Activated CD8-positive, alpha-beta memory T cell treated with anti-CD3 and anti-CD28 coated beads for 4 hours (primary cell): ENCODE results near the gene MAN1C1.
"Not testable (repeated sequence)": the region's sequence is repeated elsewhere in the genome, so short reads cannot be mapped to it uniquely, and the experiment has no call there.

Experiments used
- DNase-seq, 2 donors: peaks; one replicate each; pipeline ENCODE4 v3.0.0-alpha.2; 2020; ENCODE audit warnings: low read depth in 2 of 2

MAN1C1 gene

DNA sequence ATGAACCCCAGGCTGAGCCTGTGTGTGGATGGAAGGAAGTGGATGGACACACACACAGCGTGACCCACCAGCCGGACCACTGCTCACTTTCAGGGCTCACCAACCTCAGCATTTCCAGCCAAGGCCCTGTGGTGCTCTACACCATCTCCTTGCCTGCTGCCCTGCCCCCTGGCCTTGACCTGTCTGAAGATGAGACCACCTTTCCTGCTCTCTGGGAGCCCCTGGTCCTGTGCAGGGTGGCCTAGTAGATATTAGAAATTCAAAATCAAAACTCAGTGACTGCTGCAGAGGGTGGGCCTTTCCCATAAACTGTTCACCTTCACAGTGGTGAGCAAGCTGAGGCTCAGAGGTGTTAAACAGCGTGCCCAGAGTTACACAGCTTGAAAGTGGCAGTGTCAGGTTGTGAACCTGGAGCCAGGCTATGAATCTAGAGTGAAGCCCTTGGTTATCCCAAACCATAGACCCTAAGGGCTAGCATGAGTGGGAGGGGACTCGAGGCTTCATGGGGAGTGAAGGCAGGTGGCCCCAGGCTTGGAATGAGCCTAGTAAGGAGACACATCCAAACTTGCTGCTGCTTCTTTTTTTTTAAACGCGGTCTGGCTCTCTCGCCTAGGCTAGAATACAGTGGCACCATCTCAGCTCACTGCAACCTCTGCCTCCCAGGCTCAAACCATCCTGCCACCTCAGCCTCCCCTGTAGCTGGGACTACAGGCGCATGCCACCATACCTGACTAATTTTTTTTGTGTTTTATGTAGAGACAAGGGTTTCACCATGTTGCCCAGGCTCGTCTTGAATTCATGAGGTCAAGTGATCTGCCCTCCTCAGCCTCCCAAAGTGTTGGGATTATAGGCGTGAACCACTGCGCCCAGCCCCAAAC, 41.5 kb downstream of the MAN1C1 start:
- no peak for DNase-seq

DNA sequence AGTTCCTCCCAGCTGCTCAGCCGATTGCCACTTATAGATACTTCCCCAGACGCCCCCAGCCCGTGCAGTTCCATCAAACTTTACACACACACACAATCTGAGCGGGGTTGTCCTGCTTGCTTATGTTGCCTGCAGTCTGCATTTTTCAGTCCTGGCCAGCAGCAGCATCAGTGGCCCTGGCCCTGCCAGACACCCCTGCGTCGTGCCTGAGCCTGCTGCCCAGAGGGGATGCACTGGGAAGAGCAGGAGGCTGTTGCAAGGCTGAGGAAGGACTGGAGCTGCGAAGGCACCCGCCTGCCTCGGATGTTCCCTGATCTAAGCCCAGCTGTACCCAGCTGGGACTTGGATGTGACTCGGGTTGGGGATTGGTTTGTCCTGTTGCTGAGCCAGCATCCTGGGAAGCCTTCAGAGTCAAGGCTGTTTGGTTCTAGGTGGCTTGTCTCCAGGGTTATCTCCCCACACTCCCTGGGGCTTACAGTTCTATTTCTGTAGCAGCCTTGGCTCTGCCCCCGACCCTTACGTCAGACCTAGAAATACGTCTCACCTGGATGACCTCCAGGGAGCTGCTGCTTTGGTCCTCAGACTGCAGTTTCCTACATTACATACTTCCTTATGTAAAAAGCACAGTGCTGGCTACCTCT, 42.3 kb downstream of the MAN1C1 start:
- no peak for DNase-seq

DNA sequence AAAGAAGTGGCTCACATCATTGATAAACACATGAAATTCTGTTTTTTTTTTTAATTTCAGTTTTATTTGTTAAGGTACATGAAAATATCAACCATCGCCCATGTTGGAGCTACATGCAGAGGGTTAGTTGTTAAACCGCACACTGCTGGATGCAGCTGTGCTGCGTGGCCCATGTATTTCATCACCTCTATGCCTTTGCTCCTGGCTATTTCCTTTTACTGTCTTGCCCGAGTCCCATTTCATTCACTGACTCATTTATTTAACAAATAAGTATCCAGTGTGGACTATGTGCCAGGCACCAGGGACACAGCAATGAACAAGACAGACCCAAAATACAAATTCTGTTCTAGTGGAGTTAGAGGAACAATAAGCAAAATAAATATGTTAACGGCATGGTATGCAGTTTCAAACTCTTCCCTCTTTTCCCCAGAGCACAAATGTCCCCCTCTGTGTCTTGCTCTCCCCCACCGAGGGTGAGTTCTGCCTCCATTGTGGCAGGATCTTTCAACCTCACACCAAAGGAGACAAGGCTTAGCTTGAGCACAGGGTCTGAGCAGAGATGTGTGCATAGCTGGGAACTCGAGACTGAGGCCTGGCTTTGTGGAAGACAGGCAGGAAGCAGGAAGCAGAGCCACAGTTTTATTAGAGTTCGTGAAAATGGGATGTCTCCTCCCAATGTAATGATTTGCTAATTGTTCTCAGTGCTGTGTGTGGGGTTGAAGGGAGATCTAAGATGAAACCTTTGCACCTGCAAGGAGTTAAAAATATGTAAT, 44.6 kb downstream of the MAN1C1 start:
- DNase-seq = no peak

DNA sequence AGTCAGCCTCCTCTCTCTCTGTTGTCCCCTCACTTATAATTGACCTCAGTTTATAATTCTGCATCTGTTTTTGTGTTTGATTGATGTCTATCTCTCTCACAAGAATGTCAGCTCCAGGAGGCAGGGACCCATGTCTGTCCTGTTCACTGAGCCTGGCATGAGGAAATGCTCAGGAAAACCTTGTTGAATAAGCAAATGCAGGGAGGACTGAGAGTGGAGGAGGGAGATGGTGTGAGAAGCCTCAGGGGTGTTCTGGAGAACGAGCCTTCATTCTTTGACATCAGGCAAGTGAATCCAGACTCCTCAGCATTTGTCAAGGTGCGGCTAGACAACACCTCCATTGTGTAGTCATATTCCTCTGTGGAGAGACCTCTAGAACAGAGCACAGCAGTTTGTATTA, 45.5 kb downstream of the MAN1C1 start:
- no peak for DNase-seq

DNA sequence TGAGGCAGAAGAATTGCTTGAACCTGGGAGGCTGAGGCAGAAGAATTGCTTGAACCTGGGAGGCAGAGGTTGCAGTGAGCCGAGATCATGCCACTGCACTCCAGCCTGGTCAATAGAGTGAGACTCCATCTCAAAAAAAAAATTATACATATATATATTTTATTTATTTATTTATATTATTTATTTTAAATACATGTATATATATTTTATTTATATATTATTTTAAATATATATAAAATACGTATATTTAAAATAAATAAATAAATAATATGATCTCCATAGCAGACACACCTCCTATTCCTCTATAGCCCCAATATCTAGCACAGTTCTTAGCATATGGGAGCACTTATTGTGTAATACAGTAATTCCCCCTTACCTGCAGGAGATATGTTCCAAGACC, 46.4 kb downstream of the MAN1C1 start:
- DNase-seq = not testable (repeated sequence)

DNA sequence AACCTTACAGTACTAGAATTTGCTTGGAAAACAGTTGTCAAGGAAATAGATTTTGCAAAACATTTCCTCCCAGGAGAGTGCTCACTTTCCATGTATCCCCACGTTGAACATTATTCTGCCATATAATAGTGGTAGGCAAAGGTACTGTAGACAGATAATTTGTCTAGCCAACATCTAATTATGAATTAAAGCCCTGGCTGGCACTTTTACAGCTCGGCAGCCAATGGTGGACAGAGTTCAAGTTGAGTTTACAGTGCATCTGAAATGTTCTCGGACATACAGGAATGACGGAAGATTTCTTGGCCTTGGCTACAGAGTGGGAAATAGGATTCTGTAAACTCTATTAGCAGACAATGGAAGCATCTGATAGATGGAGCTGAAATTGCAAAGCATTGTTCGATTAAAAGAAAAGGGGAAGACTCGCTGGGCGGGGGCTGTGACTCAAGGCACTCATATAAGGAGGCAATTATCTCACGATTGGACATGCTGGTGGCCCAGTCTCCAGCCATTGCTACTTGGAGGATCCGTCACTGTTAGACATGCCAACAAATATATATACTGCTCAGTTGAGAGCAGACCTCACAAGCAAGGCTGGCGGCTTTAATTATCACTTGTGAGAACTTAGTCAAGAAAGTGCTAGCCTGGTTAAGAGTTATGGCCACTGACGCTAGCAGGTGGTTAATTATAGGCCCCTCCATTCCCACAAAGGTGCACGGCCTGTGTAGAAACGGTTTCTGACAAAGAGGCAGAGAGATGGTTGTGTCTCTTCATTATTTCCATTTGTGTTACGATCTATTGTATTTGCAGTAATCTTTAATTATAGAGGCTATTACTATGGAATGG, 48.0 kb downstream of the MAN1C1 start:
- DNase-seq = no peak

DNA sequence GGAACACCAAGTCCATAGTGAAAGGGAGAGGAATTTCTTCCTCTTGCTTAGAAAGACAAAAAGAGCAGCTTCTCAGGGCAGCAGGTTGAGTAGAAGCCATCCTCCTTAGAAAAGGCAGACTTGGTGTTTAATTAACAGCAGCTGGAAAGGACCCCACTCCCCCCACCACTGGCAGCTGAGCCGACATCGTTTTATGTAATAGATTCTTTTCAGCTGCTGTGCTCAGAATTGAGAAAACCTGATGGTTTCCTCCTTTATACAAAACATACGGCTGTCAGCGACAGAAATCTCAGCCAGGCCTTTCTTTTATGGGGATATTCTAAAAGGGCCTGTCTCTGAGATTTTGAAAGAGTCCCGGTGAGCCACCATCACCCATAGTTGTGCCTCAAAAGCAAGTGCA, 49.9 kb downstream of the MAN1C1 start:
- DNase-seq = no peak

DNA sequence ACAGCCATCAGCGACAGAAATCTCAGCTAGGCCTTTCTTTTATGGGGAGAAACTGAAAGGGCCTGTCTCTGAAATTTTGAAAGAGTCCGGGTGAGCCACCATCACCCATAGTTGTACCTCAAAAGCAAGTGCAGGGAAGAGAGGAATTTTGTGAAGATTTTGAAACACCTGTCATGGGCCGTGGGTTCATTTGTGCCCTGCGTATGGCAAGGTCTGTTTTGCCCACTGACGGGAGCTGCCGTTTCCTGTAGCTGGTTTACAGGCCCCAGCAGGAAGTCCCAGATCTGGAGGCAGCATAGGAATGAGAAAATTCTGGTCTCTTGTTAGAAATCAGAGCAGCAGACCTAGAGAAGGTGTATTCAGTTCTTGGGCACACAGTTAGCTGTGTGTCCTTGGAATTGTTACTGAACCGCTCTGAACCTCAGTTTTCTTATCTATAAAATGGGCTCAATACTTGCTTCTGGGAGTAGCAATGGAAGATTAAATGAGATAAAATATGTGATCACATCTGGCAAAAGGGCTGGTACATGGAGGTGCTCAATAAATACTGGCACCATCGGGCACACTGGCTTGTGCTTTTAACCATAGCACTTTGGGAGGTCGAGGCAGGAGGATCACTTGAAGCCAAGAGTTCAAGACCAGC, 52.5 kb downstream of the MAN1C1 start:
- no peak for DNase-seq

DNA sequence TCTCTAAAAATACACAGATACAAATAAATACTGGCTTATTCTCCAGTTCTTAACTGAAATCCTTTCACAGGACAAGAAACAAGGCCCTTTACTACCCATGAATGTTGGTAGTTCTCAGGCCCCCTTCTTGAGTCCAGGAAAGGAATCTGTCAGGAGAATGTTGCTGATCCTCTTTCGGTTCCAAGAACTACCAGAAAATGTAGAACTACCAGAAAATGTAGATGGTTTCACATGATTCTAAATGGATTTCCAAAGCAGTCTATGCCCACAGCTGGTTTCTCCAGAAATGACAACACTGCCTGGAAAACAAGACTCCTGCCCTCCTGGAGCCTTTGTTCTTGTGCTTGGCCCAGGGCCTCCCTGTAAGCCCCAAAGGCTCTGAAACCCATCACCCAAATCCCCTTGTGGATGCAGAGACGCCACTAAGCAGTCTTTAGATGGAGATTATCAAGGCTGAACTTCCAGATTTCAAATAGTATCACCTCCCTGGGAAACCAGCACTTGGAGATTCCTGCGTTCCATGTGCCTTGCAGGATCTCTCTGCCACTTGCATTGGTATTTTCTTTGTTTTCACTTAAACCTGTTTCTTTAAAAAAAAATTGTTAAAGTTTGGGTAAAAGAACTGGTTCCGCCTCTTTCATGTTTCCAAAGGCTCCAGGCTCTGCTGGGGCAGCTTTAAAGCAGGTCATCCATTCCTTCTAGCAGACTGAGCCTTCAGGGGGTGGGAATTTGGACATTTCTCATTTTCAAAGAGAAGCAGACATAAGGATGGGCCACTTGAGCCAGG, 53.4 kb downstream of the MAN1C1 start:
- DNase-seq = no peak

DNA sequence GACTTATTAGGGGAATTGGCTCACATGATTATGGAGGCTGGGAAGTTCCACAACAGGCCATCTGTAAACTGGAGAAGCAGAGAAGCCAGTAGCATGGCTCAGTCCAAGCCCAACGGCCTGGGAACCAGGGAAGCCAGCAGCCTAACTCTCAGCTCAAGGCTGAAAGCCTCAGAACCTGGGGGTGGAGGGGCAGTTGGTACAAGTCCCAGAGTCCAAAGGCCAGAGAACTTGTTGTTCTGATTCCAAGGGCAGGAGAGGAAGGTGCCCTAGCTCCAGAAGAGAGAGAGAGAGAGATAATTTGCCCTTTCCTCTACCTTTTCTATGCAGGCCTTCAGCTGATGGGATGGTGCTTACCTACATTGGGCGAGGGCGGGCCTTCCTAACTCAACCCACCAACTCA, 55.3 kb downstream of the MAN1C1 start:
- DNase-seq = no peak

DNA sequence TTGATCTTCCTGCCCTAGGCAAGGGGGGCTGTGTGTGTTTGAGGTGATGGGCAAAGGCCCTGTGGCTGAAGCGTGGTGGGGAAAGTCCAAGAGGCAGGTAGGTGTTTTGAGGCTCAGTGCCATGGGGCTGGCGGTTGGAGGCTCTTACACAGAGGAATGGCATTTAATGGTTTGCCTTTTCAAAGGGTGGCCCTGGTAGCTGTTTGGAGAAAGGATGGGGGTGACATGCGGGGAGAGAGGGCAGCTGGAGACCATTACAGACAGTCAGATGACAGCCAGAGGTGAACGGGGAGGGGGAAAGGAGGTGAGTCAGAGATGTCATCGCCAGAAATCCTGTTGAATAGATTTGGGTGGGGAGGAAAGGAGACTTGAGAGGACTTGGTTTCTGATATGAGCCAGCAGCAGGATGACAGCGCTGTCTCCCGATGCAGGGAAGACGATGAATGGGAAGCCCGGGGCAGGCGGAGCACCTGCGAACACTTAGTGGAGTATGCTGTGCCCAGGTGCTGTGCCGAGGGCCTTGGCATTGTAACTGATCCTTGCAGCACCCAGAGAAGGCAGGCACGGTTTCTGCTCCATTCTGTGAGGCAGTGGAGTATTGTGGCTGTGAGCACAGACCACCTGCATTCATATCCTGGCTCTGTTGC, 56.3 kb downstream of the MAN1C1 start:
- DNase-seq = no peak

DNA sequence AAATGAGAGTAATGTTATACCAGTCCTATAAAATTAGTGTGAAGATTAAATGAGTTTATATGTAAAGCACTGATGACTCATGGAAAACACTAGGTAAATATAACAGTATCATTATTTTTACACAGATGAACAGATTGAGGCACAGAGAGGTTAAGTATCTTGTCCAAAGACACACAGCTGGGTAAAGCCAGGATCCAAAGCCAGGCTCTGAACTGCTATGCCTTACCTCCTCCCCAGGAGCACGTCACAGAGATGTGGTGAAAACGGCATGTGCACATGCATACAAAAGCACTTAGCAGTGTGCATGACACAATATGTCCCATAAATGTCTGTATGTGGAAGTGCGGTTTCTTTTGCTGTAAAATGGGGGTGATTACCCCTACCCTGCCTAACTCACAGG, 56.9 kb downstream of the MAN1C1 start:
- no peak for DNase-seq

DNA sequence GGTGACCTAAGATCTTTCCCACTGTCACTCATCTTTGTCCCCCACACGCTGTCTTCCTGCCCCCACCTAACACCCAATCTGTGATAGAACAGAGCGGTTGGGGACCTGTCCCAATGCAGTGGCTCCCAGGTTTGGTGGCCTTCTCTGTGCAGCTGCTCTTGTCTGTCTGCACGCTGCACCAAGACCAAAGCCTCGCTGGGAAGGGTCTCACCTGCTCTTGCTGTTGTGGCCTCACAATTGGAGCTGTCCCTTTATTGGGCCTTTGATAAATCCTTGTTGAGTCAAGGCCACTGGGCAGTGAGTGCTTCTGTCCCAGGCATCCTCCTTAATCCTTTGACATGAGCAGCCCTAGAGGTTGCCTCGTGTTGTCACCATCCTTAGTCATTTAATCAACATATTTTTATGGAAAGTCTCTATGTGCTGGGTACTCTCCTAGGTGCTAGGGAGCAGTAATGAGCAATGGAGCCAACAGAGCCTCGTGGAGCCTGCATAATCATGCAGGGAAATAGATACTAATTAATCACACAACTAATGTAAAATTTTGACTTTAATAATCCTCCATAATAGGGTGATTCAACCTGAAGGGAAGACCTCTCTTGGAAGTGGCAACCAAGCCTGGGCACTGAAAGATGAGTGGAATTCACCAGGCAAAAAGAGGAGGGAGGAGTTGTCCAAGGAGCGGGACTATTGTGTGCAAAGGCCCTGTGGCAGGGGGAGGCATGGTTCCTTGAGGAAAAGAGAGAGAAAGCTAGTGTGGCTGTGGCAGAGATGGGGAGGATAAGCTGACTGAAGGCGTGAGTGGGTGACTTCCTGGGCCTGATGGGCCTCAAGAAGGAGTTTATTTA, 57.6 kb downstream of the MAN1C1 start:
- DNase-seq = no peak

DNA sequence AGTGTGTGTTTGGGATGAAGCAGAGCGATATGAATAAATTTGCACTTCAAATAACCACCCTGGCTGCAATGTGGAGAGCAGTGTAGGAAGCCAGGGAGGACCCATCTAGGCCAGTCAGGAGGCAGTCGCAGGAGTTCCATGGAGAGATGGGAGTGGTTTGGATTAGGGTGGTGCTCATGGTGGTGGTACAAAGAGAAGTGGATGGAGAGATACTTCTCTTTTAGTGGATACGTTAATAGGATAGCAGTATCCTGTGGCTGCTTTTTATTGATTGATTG, 58.2 kb downstream of the MAN1C1 start:
- no peak for DNase-seq

DNA sequence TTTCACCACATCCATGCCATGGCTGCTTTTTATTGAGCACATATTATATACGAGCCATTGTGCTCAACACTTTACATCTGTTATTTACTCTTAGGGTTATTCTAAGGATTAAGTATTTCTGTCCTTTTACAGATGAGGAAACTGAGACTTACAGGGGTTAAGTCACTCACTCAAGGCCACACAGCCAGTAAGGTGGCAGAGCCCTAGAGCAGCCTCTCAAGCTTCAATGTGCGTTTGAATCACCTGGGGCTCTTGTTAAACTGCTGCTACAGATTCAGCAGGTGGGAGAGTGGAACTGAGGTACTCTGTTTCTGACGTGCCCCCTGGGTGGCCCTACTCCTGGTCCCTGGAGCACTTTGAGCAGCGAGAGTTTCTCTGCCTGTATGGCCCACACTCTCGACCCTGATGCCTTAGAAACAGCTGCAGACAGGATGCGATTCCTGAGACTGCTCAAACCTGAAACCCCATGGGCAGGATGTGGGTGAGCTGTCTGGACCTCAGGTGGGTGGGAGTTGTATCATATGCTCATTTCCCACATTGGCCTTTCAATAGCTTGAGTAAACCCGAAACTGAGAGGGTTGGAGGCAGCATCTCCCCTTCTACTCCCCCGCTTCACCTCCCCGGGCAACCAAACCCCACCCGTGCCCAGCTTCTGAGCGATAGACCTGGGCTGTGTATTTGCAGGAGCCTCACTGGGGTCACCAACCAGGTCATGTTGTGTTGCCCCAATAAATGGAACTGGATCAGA, 59.3 kb downstream of the MAN1C1 start:
- peak; percentile 56 to 69 for DNase-seq

DNA sequence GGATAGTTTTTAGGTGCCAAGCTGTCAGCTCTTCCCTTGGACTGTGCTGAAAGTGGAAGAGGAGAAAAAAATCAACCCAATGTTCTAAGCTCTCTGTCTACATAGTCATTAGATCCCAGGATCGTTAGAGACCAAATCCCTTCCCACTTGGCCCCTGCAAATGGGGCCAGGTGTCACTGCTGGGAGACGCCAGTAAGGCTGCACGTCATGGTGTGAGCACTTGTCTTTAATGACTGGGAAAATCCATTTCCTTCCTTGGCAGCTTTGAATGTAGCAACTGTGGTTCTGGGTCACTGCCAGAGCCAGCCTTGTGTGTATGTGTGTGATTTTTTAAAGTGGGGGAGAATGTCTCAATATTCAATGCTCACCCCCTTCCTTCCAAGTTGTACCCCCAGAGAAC, 59.9 kb downstream of the MAN1C1 start:
- DNase-seq = no peak

DNA sequence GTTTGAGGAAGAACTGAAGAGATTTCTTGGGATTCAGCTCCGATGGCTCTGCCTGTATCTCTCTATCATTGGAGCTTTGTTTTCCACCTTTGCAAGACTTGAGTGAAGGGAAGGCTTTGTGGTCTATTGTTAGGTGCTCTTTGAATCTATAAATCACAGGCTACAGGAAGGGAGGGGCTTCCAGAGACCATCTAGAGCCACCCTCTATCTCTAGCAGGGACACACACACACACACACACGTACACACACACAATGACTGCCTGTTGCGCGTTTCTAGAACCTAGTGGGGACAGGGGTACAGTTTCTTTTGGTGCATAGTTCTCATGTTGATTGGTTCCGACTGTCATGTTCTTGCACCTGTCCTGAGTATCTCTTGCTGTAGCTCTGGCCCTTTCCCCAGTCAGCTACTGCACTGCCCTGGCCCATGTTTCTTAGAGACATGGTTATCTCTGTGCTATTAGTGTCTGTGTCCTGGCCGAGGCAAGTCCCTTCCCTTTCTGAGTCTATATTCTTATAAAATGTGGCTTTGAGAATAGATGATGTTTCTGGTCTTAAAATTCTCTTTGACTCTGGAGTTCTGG, 60.7 kb downstream of the MAN1C1 start:
- no peak for DNase-seq

DNA sequence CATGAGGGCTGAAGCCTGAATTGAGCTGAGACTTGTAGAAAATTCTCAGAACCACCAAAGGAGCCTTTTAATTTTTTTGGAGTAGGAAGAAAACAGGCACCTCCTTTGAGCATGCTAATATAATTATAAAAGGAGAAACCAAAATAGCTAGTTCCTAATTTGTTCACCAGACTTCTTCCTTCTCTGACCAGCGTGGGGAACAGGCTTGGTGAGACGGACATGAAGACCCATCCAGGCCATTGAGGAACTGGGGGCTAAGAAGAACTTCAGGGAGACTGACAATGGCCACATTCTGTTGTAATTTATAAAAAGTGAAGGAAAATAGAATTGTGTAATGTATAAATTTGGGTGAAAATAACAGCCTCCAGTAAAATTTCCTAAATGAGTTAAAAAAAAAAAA, 62.6 kb downstream of the MAN1C1 start:
- no peak for DNase-seq
